HG02759 (cell line): Measurements from ENCODE around the gene PLEKHD1.

ENCODE experiments used
- ATAC-seq: cut with Tn5 transposase; IDR thresholded peaks from one replicate; pipeline ENCODE4 v1.9.1; 2021; ENCODE audit warnings: mild to moderate bottlenecking, moderate library complexity; ENCODE audit not compliant: unreplicated experiment

The PLEKHD1 gene

DNA sequence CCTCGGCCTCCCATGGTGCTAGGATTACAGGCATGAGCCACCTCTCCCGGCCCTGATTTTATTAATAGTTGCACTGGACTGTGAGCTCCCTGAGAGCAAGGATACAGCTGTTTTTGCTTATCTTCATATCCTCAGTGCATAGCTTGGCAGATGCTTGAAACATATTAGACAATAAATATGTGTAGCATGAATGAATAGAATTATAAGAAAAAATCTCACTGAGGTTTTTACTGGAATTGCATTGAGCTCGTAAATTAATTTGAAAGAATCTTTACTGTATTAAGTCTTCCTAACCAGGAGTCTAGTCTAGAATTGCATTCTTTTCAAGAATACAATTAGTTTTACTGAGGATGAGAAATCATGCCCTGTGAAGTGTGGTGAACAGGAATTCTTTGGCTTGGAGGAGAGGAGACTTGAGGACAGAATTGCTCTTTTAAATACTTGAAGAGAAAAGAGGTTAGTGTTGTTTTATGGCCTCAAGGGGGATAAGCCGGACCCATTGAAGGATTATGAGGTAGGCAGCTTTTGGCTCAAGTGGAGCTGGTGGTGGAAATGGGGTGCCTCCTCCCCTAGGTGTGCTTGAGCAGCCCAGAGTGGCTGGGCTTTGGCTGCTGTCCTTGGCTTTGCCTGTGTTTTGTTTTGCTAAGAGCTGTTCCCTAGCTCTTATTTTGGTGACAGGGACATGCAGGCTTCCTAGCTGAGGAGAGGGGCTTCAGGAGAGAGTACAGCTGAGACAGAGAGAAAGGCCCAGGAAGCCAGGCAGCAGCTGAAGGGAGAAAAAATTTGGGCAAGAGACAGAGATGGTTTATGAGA, 34.0 kb downstream of the PLEKHD1 start:
- ATAC-seq = no peak

DNA sequence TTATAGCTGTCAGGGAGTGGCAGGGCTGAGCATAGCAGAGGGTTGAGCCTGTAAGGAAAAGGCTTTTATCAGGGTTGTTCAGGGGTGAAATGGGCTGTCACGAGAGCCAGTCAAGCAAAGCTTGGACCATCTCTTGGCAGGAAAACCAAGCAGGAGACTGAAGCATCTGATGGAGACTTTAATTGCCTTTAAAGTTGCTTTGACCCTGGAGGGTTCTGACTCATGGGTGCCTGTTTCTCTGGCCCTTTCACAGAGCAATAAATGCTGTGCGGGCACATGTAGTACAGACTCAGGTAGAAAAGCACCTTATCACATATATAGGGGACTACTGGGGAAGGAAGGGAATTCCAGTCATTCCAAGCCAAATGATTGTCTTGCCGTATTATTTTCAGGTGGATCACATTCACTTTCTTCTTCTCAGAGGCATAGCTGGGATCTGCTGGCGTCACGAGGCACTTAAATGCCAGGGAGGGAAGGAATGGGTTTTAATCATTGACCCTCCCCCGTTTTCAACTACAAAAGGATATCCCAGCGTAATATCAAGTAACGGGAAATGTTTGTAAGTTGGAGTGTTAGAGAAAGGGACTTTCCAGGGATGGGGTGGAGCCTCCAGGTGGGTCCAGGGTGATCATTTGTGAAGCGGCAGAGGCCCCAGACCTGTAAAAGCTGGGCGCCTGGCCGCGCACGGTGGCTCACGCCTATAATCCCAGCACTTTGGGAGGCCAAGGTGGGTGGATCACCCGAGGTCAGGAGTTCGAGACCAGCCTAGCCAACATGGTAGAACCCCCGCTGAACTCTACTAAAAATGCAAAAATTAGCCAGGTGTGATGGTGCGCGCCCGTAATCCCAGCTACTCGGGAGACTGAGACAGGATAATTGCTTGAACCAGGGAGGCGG, 34.9 kb downstream of the PLEKHD1 start:
- ATAC-seq = no peak

DNA sequence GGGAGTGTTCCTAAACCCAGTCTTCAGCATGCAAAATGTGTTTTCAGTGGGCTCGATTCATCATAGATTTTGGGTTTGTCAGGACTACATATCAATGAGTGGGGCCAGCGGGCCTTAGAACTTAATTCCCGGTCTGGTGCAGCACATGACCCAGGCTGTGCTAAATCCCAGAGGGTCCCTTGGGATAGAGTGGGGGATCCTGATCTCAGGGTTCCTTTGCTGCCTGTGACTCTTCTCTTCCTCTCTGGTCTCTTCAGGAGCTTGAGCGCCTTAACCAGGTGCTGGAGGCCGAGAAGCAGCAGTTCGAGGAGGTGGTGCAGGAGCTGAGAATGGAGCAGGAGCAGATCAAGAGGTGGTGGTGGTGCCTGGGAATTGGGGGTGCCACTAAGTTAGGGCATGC, 37.5 kb downstream of the PLEKHD1 start:
- ATAC-seq = no peak

DNA sequence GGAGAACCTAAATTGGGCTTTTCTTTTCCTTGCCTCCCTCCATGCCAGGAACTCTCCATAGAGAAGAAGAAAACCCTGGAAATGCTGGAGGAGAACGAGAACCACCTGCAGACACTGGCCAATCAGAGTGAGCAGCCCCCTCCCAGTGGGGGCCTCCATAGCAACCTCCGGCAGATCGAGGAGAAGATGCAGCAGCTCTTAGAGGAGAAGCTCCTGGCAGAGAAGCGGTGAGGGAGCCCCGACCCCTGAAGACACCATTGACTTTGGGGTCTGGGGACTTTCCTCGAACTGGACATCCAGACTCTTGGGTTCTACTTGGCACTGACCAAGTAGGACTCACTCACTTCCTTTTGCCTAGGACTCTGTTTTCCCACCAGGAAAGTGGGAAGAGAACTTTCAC, 41.4 kb downstream of the PLEKHD1 start:
- no peak for ATAC-seq

DNA sequence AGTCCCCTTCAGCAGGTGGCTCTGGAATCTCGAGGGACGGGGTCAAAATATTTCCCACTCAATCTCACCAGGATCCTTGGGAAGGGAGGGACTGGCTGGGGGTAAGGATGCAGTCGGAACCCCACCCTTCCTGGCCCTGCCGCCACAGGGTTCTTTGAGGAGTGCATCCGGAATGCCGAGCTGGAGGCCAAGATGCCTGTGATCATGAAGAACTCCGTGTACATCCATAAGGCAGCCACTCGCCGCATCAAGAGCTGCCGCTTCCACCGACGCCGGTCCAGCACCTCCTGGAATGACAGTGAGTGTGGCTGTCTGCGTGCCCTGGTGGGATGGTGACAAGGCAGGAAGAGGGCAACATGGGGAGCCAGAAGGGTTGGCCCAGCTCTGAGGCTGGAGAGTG, 43.1 kb downstream of the PLEKHD1 start:
- no peak for ATAC-seq

DNA sequence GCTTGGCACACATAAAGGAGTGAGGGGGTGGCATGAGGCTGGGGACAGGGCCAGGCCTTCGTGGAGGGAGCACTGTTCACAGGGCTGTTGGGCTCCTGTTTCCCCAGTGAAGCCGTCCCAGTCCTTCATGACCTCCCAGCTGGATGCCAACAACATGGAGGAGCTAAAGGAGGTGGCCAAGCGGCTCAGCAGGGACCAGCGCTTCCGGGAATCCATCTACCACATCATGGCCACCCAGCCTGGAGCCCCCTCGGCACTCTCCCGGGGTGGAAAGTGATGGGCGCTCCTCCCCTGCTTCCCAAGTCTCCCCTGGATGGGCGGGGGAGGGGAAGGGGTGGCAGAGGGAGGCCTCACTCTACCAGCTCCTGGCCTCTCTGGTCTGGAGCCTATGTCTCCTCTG, 43.6 kb downstream of the PLEKHD1 start:
- no peak for ATAC-seq

DNA sequence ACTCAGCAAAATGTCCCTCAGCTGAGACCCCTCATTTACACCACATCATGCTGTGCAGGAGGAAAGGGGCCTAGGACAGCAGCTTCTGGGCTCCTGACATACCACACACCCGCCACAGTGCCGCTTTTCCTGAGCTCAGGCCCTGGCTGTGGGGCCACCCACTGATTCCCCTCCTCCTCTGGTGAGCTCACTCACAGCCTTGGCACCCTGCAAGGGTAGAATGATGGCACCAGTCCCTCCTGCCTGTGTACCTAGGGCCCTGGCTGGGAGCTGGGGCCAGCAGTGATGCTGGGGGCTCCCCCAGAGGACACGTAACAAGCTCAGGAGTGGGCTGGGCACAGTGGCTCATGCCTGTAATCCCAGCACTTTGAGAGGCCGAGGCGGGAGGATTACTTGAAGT, 44.4 kb downstream of the PLEKHD1 start:
- no peak for ATAC-seq

DNA sequence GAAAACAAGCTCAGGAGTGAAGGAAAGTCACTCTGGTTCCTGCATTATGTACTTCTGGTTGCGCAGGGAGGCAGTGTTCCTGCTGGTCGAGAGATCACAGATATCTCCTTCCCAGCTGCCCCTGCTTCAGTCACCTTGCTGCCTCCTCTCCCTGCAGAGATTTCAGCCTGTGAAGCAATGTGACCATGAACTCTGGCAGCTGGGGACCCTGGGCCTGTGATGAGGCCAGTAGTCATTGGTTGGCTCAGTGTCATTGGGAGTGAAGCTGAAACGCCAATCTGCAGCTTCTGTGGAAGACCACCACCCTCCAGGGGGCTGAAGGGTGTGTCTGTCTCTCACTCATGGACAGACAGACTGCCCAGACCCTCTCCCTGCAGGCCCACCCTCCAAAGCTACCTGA, 45.0 kb downstream of the PLEKHD1 start:
- ATAC-seq = no peak

DNA sequence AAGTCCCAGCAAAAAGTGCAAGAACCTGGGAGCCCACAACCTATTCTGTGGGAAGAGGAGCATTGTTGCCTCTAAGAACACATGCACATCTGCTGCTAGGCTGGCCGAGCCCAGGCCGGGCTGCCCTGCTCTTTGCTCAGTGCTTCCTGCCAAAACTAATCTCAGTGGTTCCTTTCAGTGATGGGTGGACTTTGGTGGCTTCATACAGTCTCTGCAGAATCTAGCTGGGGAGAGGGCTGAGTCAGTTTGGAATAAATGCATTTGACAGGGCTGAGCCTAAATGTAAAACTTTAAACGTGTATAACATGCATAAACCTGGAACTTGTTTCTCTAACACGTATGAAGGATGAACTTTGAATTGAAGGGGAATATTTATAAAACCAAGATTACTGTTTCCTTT, 45.6 kb downstream of the PLEKHD1 start:
- no peak for ATAC-seq

DNA sequence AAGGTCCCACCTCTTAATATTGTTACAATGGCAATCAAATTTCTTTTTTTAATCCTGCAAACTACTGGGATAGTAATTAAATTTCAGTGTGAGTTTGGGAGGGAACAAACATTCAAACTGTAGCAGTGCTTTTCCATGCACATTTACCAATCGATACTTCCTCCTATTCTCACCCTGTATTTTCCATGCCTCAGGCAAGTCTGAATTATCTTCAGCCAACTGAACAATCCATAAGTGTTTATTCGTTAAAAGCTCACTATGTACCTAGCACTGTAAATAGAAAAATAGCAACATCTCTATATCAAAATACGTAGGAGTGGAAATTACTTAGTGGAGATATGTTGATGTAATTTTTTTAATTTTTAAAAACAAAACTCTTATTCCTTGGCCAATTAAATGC, 46.6 kb downstream of the PLEKHD1 start:
- ATAC-seq = no peak

DNA sequence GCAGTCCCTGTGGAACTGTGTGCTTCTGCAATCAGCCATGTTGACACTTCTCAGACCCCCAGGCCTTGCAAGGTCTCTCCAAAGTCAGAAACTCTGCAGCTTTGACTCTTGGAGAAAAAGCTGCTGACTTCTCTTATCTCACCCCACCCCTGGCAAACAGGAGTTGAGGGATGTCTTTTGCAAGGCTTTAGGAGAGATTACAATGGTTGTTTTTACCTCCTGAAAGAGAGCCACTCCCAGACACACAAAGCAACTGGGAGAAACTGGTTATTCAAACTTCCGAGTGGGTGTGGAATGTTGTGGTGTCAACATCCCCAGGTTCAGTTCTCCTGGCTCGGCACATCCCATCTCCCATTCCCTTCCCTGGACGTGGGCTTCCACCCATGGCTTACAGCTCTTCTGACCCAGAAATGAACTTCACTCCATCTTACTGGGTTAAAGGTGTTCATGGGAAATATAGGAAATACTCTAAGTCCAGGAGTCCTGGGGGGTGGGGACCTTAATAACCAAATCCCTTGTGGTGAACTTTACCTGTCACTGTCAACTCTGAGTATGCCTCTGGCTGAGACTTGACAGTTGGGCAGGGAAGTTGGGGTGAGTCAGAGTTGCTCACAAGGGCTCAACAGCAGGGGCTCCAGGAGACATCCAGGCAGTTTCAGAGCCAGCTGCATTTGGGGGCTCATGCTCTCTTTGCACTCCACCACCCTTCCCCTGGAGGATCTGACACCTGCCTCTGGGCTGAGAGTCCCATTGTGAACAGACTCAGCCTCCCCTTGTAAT, 48.2 kb downstream of the PLEKHD1 start:
- no peak for ATAC-seq

DNA sequence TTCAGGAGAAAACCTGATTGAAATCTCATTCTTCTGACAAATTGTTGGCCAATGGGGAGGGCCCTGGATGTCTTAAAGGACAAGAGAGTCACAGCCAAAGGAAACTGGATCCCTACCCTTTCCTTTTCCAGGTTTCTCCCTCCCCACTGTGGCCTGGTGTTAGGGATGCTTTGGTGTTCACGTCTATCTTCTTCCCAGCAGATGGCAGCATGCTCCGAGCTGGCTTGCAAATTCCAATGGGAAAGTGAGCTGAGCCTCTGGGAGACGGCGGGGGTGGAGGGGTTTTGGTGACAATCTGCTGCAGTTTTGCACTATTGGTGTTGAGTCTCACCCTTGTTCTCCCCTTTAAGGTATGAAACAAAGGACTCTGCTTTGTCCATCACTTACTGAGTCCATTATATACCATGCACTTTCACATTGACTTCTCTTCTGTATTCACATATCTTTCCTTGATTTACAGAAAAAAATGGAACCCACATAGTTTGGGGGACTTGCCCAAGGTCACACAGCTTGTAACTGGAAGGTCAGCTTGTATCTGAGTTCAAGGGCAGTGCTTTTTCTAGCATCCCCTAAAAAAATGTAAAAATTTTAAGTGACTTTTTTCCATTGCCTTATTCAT, 50.8 kb downstream of the PLEKHD1 start:
- ATAC-seq = no peak

DNA sequence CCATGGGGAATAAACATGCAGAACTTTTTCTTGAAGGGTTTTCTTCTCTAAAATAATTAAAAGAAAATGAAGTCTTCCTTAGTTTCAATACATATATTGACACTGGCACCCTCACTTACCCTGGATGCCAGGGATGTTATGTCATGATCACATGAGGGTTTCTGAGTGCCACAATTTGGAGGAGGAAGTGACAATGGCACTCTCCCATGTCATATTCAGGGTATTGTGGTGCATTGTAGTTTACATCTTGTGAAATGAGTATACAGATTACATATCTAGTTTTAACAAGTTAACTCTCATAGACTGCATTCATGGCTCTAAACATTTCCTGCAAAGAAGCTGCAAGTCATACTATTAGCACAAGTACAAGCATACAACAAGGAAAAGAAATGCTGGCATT, 52.4 kb downstream of the PLEKHD1 start:
- ATAC-seq = no peak

DNA sequence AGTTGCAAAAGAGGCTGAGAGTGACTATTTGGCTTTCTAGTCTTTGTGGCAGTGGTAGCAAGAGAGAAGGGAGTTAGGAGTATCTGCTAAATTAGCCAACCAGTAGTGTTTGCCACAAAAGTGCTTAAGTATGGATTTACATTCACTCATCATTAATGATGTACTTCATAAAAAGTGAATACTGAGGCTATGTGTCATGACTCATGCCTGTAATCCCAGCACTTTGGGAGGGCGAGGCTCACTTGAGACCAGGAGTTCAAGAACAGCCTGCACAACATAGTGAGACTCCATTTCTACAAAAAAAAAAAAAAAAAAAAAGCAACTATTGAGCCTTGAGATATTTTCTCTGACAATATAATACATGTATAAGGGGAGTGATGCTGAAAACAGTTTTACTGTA, 53.4 kb downstream of the PLEKHD1 start:
- no peak for ATAC-seq

DNA sequence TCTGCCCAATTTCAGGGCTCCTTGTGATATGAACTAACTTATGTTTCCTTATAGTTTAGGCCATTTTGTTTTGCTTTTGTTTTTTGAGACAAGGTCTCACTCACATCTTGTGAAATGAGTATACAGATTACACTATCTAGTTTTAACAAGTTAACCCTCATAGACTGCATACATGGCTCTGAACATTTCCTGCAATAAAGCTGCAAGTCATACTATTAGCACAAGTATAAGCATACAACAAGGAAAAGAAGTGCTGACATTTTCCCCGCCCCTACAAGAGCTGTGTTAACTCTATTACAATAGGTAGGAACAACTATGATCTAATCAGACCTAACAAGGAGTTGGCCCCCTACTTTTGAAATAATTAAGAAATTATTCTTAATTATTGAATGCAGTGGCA, 54.2 kb downstream of the PLEKHD1 start:
- ATAC-seq = no peak

DNA sequence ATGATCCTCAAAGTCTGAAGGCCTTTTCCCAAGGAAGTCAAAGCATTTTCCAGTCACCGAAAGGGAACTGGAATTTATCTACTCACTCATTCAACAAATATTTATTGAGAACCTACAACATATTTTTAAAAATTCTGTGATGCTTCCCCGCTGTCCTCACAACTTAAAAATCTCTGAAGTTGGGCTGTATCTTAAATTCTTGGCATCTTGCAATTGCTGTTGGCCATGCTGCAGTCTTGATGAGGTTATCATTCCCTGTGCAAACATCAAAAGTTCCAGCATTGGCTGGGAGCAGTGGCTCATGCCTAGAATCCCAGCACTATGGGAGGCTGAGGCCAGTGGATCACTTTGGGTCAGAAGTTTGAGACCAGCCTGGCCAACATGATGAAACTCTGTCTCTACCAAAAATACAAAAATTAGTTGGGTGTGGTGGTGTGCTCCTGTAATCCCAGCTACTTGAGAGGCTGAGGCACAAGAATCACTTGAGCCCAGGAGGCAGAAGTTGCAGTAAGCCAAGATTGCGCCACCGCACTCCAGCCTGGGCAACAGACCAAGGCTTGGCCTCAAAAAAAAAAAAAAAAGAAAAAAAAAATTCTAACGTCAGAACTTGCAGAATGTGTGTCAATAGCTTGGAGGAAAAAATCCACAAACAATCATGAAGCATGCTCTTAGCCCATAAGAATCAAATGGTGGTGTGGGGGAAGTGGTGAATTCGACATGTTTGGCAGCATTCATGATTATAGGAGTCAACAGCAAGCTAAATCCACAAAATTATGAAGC, 55.3 kb downstream of the PLEKHD1 start:
- ATAC-seq = no peak

DNA sequence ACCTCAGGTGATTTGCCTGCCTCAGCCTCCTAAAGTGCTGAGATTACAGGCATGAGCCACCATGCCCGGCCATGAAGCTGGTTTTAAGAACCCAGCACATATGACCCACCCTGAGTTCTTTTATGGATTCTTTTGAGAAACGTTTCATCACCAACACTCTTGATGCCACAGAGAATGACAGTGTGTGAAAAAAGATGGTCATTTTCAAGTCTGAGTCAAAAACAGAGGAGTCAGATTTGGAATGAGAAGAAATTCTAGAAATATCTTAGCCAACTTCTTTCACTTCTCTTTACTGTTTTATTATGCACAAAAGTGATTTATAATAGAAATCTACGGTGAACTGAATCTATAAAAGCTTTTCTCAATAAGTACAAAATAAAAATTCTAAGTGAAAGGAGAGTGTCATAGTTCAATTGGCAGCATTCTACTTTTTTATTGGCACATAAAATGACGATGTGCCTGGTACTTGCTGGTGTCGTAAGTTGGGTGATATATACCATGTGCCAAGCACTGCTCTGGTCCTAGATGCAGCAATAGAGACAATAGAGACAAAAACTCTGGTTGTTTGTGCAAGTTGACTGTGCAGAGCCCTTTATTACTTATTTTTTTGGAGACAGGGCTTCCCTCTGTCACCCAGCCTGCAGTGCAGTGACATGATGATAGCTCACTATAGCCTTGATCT, 56.3 kb downstream of the PLEKHD1 start:
- no peak for ATAC-seq

DNA sequence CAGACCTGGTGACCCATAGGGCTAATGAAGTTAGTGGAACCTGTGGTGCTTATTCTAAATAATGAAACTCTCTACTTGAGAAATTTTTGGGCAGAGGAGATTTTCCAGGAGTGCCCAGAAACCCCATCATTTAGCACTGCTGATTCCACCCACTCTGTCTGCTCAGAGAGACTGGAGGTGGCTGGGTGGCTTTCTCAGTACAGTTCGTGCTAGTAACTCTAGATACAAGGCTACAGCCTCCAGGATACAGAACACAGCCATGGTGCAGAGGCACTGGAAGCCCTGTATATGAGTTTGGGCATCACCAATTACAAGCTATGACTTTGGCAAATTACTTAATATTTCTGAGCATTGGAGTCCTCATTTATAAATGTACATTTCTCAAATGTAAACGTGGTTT, 57.8 kb downstream of the PLEKHD1 start:
- ATAC-seq = no peak

DNA sequence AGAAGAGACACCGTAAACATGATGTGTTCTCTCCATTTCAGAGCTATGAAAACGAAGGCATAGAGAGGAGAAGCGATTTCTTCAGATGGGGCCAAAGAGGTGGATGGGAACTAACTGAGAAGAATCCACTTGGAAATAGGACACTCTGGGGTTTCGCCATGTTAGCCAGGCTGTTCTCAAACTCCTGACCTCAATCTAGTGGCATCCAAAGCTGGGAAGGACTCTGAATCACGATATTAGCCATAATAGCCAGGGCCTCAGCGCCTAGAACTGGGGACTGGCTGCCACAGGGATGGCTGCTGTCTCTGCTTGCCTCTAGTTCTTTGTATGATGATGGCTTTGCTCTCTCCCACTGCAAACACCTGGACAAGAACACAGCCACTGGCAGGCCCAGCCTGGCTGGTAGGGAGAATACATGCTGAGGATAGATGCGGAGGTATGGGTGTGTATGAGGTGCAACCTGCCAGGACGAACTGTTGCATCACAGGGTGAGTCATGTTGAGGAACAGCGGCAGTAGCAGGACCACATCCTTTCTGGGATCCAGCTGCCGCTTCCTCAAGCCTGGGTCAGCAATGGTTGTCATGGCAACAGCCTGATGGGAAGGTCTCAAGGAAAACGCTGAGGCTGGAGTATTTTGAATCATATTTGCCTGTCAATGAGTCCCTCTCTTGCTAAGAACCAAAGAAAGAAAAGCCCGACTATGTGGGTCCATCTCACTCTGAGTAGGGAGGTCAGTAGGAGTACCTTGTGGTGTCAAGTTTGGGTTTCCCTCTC, 59.0 kb downstream of the PLEKHD1 start:
- ATAC-seq = no peak
